SU-DHL-6 (cell line): ENCODE results near the gene EPS8.

Experiments
- CTCF ChIP-seq: fragments of 200-600 bp; sonication (generic); IDR thresholded peaks from one replicate; pipeline ENCODE4 v1.5.1; 2017; ENCODE audit warnings: antibody characterized with exemption, mild to moderate bottlenecking, low read length, moderate library complexity; ENCODE audit not compliant: insufficient read depth, poor library complexity, severe bottlenecking
- EZH2phosphoT487 ChIP-seq: fragments of 200-600 bp; sonication (generic), shearing (Covaris generic); conservative IDR thresholded peaks from 2 replicates; pipeline ENCODE4 v1.6.1; 2018; ENCODE audit warnings: mild to moderate bottlenecking, antibody characterized with exemption, low read length, moderate library complexity, mixed read lengths

DNA sequence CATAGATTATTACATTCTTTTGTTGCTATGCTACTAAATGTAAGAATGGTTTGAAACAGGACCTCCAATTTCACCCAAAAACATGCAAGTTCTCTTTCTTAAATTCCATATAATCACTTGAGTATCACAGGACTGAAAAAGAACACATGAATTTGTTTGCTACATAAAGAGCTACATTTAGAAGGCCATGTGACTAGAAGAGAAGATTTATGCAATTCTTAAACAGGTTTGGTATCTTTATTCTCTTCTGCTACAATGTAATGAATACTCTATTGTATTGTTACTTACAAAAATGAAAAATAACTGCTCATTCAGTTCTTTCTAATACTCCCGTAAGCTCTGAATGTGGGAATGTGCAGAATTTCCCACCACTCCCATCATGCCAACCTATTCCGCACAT, 9.3 kb downstream of the EPS8 start:
- TF ChIP-seq CTCF: no peak
- no peak for TF ChIP-seq EZH2phosphoT487
